Left lung (tissue), 10 donors: ENCODE results near the gene BCAS3. TPM values are rescaled to one million over a fixed set of nuclear protein-coding genes. Genes with fewer than 3 reads are reported as not detected.

Experiments
- ATAC-seq: fragments of 200-7000 bp; cut with Tn5 transposase; one replicate; pipeline ENCODE4 v1.9.1; 2020; ENCODE audit warnings: moderate library complexity
- DNase-seq, 4 donors: peaks; one replicate each; pipeline ENCODE4 v3.0.0-alpha.2; 2013 to 2020
- H3K27ac ChIP-seq, 2 donors: fragments of 200-600 bp; sonication (generic) in 1 of 2; one replicate each; pipeline versions ENCODE4 v1.5.0 to v1.8.0; 2020 to 2021
- H3K27me3 ChIP-seq, 2 donors: fragments of 200-600 bp; sonication (generic) in 1 of 2; one replicate each; pipeline versions ENCODE4 v1.5.0 to v1.8.0; 2020 to 2021
- H3K36me3 ChIP-seq, 2 donors: fragments of 200-600 bp; sonication (generic) in 1 of 2; one replicate each; pipeline versions ENCODE4 v1.5.0 to v1.8.0; 2020 to 2021
- H3K4me1 ChIP-seq, 2 donors: fragments of 200-600 bp; one replicate each; pipeline ENCODE4 v1.8.0; 2021
- H3K4me3 ChIP-seq, 2 donors: fragments of 200-600 bp; sonication (generic) in 1 of 2; one replicate each; pipeline versions ENCODE4 v1.5.0 to v1.8.0; 2020 to 2021; ENCODE audit warnings: mild to moderate bottlenecking in 1 of 2
- H3K9me3 ChIP-seq, 2 donors: fragments of 200-600 bp; sonication (generic) in 1 of 2; one replicate each; pipeline versions ENCODE4 v1.5.0 to v1.8.0; 2020 to 2021
- CTCF ChIP-seq, 2 donors: fragments of 200-600 bp; sonication (generic) in 1 of 2; IDR thresholded peaks; one replicate each; pipeline versions ENCODE4 v1.5.0 to v1.8.0; 2021; ENCODE audit warnings: antibody characterized with exemption in 2 of 2
- intact Hi-C, 2 donors: fragments of 100-400 bp; cut with DNase I; formaldehyde crosslinking; loops; one replicate each; pipeline versions ENCODE4 v1.11.2 to v1.14.2; 2022
- polyA plus RNA-seq, 6 donors: library from polyadenylated mRNA; unstranded; fragments of 120-200 nt; gene quantifications; one replicate each; pipeline ENCODE4 v1.2.1, GENCODE V29; 2013; ENCODE audit not compliant: insufficient read length in 6 of 6
- total RNA-seq, 2 donors: library from RNA; stranded (reverse); fragmentation: NEBNext Ultra II Directional; extraction: Animal tissue kit (Norgen Biotek cat#: 25700); gene quantifications; one replicate each; pipeline ENCODE4 v1.2.1, GENCODE V29; 2021
- donor health status: DM: no; HTN: yes; CAD: no.
- donor health status: DM: no; HTN: no; CAD: no.

The BCAS3 gene
- total and polyA plus RNA-seq, 8 donors: 21.2 to 29.6 (median 28.0) TPM

GRCh38 chr17:61149106-61149825, 471.6 kb downstream of the BCAS3 start:
- Histone ChIP-seq H3K4me1 (peaks cover 10 to 40% of the 10 kb centered on the region in 2 donors), H3K27me3 (no peaks in the 10 kb centered on the region), H3K36me3 (no peaks in the 10 kb centered on the region), H3K27ac (no peak overlapping the region), H3K4me3 (no peak overlapping the region), H3K9me3 (no peaks in the 10 kb centered on the region)
- ATAC-seq (no peak), DNase-seq (no peak)
- TF ChIP-seq CTCF (IDR thresholded peaks at IDR 0.05): no peak
- intact Hi-C loops: no loop called here

- intact Hi-C loops: no loop called here
- Histone ChIP-seq H3K27ac (no peak overlapping the region), H3K9me3 (no peaks in the 10 kb centered on the region), H3K4me1 (peaks cover 9 to 36% of the 10 kb centered on the region in 2 donors), H3K36me3 (no peaks in the 10 kb centered on the region), H3K27me3 (no peaks in the 10 kb centered on the region), H3K4me3 (no peak overlapping the region)
- DNase-seq (no peak), ATAC-seq (no peak)
- TF ChIP-seq CTCF (IDR thresholded peaks at IDR 0.05): no peak
Measured at GRCh38 chr17:61149862-61150362, 472.3 kb downstream of the BCAS3 start.

DNA sequence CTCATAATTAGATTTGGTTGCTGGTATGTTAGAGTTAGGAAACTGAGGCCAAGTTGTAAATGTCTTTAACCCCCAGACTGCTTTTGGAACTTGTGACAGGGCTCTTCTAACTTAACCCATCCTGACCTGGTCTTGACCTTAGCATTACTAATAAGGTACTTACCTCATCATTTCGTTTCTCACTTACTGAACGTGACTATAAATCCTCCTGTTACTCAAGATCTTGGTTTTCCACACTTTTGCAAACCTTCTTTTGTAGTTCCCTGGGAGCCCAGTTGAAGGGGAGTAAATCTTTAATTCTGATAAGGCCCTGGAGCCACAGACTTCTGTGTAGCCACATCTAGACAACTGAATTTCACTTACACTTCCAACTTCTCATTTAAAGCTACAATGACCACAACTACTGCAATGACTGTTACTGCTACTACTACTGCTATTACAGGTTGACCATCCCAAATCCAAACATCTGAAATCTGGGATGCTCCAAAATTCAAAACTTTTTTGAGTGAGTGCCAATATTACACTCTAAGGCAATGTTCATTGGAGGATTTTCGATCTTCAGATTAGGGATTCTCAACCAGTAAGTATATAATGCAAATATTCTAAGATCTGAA, 473.1 kb downstream of the BCAS3 start:
- H3K4me3 ChIP-seq: no peak overlapping the region
- peaks cover 0 to 27% of the 10 kb centered on the region in 2 donors for H3K4me1 ChIP-seq
- H3K27ac ChIP-seq: no peak overlapping the region
- no peak for DNase-seq
- no peaks in the 10 kb centered on the region for H3K36me3 ChIP-seq
- no peaks in the 10 kb centered on the region for H3K9me3 ChIP-seq
- intact Hi-C loops: no loop called here
- ATAC-seq: no peak
- no peak for TF ChIP-seq CTCF (IDR thresholded peaks at IDR 0.05)
- no peaks in the 10 kb centered on the region for H3K27me3 ChIP-seq

DNA sequence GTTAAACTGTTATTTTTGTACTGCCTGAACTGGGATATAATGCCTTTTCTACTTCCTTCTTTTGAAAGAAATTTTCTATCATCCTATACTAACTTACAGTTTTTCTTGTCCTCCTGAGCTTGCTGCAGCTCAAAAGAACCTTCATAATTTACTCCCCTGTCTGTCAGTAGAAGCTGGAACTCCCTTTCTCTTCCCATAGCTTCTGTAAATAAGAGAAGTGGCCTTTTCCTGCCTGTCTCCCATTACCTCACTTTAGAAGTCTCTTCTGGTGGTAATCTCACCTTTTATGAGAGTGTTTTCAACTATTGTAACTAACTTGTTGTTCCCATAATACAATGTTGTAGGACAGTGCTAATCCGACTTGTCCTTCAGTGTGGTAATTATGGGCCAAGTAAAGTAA, 475.2 kb downstream of the BCAS3 start:
- intact Hi-C loops: no loop called here
- DNase-seq (no peak), ATAC-seq (no peak)
- Histone ChIP-seq H3K4me1 (peaks cover 0 to 24% of the 10 kb centered on the region in 2 donors), H3K27me3 (no peaks in the 10 kb centered on the region), H3K4me3 (no peak overlapping the region), H3K9me3 (no peaks in the 10 kb centered on the region), H3K27ac (no peak overlapping the region), H3K36me3 (no peaks in the 10 kb centered on the region)
- no peak for TF ChIP-seq CTCF (IDR thresholded peaks at IDR 0.05)

DNA sequence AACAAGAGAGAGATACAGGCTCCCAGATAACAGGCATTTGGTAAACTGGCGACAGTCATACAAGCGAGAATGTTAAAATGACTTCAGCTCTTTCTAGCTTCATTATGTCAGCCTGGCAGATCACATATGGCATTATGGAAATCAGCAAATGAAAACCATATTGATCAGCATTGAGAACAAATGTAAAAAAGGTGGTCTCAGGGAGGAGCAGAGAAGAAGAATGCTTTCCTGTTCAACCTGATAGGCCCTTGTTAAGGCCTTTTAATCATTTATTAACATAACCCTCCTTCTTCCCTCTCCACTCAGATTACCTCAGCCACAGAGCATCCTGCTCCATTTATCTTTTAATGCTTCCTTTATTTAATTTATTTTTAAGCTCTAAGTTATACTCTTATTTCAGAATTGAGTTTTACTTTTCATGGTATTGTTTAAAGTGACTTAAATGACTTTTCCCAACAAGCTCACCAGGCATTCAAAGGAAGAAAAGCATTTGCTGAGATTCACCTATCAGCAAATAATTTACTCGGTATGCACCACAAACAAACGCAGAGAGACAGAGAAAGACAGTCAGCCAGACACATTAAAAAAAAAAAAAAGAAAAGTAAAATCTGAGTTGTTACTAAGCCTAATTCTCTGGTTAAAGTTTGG, 478.1 kb downstream of the BCAS3 start:
- Histone ChIP-seq H3K9me3 (no peaks in the 10 kb centered on the region), H3K27ac (no peak overlapping the region), H3K4me3 (no peak overlapping the region), H3K4me1 (peaks cover 0 to 6% of the 10 kb centered on the region in 2 donors), H3K36me3 (no peaks in the 10 kb centered on the region), H3K27me3 (no peaks in the 10 kb centered on the region)
- TF ChIP-seq CTCF (IDR thresholded peaks at IDR 0.05): no peak
- intact Hi-C loops: no loop called here
- ATAC-seq (no peak), DNase-seq (no peak)
